HK-2 (cell line): ENCODE results near the gene CDKN3.
"Not testable (repeated sequence)": the region's sequence is repeated elsewhere in the genome, so short reads cannot be mapped to it uniquely, and the experiment has no call there.

Experiments used
- DNase-seq: peaks from one replicate; pipeline ENCODE4 v3.0.0-alpha.2; 2018; ENCODE audit not compliant: unreplicated experiment

Gene CDKN3

GRCh38 chr14:54455363-54455762 is 58.6 kb downstream of the CDKN3 start:
- DNase-seq: no peak

GRCh38 chr14:54456820-54457608 is 60.2 kb downstream of the CDKN3 start:
- DNase-seq: not testable (repeated sequence)

- DNase-seq: no peak
Measured at GRCh38 chr14:54457609-54457996, 60.8 kb downstream of the CDKN3 start.

DNA sequence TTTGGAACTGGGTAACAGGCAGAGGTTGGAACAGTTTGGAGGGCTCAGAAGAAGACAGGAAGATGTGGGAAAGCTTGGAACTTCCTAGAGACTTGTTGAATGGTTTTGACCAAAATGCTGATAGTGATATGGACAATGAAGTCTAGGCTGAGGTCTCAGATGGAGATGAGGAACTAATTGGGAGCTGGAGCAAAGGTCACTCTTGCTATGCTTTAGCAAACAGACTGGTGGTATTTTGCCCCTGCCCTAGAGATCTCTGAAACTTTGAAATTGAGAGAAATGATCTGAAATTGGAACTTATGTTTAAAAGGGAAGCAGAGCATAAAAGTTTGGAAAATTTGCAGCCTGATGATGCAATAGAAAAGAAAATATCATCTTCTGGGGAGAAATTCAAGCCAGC is 61.7 kb downstream of the CDKN3 start:
- not testable (repeated sequence) for DNase-seq

GRCh38 chr14:54459106-54459505 is 62.3 kb downstream of the CDKN3 start:
- no peak for DNase-seq

DNA sequence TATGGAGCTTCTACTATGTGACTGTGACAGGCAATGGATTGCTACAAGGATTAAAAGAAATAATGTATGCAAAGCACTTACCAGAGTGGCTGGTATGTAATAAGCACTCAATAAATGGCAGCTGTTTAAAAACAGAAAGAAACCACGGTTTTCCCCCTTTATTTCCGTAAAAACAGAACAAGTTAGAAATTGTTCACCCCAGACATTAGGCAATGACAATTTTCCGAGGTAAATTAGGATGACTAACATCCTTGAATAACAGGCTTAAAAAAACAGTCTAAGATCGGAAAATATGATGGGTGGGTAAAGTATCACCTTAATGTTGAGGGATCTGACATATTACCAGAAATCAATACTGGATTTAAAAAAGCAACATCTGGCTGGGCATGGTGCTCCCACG is 65.2 kb downstream of the CDKN3 start:
- DNase-seq: no peak

DNA sequence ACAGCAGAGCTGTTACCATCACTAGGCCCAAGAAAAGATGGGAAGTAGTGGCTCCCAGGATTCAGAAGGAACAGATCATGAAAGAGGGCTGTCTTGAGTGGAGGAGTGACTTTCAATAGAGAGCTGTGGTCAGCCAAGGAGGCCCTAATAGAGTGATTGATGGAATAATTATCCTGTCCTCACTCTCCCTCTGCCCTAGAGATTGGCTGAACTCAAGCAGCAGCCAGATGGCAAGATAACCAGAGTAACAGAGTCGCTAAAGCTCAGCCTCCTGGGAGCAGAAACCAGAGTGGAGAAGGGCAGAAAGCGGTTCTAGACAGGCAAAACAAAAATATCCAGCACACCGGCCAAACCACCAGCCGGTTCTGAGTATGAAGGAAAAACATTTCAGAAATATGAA is 68.8 kb downstream of the CDKN3 start:
- no peak for DNase-seq

DNA sequence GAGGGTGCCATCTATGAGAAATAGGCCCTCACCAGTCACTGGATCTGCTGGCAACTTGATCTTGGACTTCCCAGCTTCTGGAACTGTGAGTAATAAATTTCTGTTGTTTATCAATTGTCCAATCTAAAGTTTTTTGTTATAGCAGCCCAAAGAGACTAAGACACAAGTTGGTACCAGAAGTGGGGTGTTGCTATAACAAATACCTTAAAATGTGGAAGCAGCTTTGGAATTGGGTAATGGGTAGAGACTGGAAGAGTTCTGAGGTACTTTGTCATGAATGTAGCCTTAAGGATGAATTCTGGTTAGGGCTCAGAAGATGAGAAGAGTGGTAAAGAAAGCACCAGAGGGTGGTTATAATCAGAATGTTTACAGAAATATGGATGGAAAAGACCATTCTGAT is 70.5 kb downstream of the CDKN3 start:
- DNase-seq: no peak
